ENCODE results near the gene RABGAP1L. TPM values are rescaled to one million over a fixed set of nuclear protein-coding genes. Genes with fewer than 3 reads are reported as not detected.
"Not testable (repeated sequence)": the region's sequence is repeated elsewhere in the genome, so short reads cannot be mapped to it uniquely, and the experiment has no call there.

The RABGAP1L gene
- total RNA-seq, 1 donor from 2014 or later = 80.6 TPM

GRCh38 chr1:174686213-174686612, 526.9 kb downstream of the RABGAP1L start:
- no peak for ATAC-seq
- no peaks in the 10 kb centered on the region for H3K9me3 ChIP-seq
- no peak overlapping the region for H3K4me3 ChIP-seq
- no peaks in the 10 kb centered on the region for H3K4me1 ChIP-seq
- TF ChIP-seq CTCF (IDR thresholded peaks at IDR 0.05) = no peak
- intact Hi-C loops (cut with DNase I) = no loop called here
- H3K27me3 ChIP-seq = no peaks in the 10 kb centered on the region
- H3K27ac ChIP-seq = no peak overlapping the region
- no peaks in the 10 kb centered on the region for H3K36me3 ChIP-seq
- DNase-seq = no peak

DNA sequence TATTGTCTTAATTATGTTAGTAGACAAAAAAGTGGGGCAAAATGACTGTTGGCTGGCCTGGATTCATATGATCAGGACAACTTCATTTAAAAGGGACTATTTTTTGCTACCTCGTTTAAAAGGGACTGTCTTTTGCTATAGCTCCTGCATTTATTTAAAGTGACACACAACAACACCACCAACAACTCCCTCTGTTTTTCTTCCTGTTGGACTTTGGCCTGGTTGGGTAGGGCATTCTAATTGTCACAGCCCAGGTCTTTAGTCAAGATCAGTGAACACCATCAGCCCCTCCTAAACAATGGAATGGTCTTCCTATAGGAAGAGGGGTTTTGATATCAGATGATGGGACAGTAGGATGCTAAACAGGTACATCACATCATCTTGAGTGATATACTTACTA, 530.2 kb downstream of the RABGAP1L start:
- intact Hi-C loops (cut with DNase I) = no loop called here
- no peaks in the 10 kb centered on the region for H3K4me1 ChIP-seq
- H3K36me3 ChIP-seq = no peaks in the 10 kb centered on the region
- no peak for DNase-seq
- no peak for ATAC-seq
- no peak for TF ChIP-seq CTCF (IDR thresholded peaks at IDR 0.05)
- no peak overlapping the region for H3K4me3 ChIP-seq
- H3K27ac ChIP-seq = no peak overlapping the region
- H3K27me3 ChIP-seq = no peaks in the 10 kb centered on the region
- no peaks in the 10 kb centered on the region for H3K9me3 ChIP-seq

GRCh38 chr1:174690266-174690665, 530.9 kb downstream of the RABGAP1L start:
- no peaks in the 10 kb centered on the region for H3K36me3 ChIP-seq
- no peaks in the 10 kb centered on the region for H3K4me1 ChIP-seq
- DNase-seq (no peak), ATAC-seq (no peak)
- H3K27ac ChIP-seq = no peak overlapping the region
- H3K27me3 ChIP-seq = no peaks in the 10 kb centered on the region
- no peaks in the 10 kb centered on the region for H3K9me3 ChIP-seq
- H3K4me3 ChIP-seq = no peak overlapping the region
- no peak for TF ChIP-seq CTCF (IDR thresholded peaks at IDR 0.05)
- intact Hi-C loops (cut with DNase I) = no loop called here

DNA sequence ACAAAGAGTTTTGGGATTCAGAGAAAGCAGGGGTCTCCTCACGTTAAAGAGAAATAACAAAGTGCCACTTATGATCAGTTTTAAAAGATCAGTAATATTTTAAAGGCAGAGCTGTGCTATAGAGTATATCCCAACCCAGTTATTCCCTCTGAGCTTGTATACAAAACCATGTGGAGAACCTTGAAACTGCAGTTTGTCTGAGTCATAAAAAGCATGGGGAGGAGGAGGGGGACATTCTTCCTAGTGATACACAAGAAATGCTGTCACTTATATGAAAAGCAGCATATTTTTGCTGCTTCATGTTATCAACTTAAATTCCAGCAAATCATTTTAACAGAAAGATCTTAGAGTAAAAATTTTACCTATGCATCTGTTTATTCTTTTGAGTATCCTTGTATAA, 533.0 kb downstream of the RABGAP1L start:
- Histone ChIP-seq H3K4me1 (no peaks in the 10 kb centered on the region), H3K27me3 (no peaks in the 10 kb centered on the region), H3K36me3 (no peaks in the 10 kb centered on the region), H3K9me3 (no peaks in the 10 kb centered on the region), H3K4me3 (no peak overlapping the region), H3K27ac (no peak overlapping the region)
- intact Hi-C loops (cut with DNase I) = no loop called here
- ATAC-seq = no peak
- no peak for TF ChIP-seq CTCF (IDR thresholded peaks at IDR 0.05)
- DNase-seq = no peak

GRCh38 chr1:174693085-174693484, 533.8 kb downstream of the RABGAP1L start:
- ATAC-seq (no peak), DNase-seq (no peak)
- Histone ChIP-seq H3K9me3 (no peaks in the 10 kb centered on the region), H3K27me3 (no peaks in the 10 kb centered on the region), H3K36me3 (no peaks in the 10 kb centered on the region), H3K4me3 (no peak overlapping the region), H3K4me1 (no peaks in the 10 kb centered on the region), H3K27ac (no peak overlapping the region)
- TF ChIP-seq CTCF (IDR thresholded peaks at IDR 0.05) = no peak
- intact Hi-C loops (cut with DNase I) = no loop called here

- H3K27ac ChIP-seq; ATAC-seq; H3K4me1 ChIP-seq; H3K27me3 ChIP-seq; H3K36me3 ChIP-seq; H3K9me3 ChIP-seq; H3K4me3 ChIP-seq; intact Hi-C loops (cut with DNase I); DNase-seq: not testable (repeated sequence)
Measured at GRCh38 chr1:174693539-174693938, 534.2 kb downstream of the RABGAP1L start.
